MCF 10A (cell line): ENCODE measurements around the gene MZB1. TPM values are rescaled to one million over a fixed set of nuclear protein-coding genes. Genes with fewer than 3 reads are reported as not detected.

Experiments
- BruUV-seq: library from RNA; stranded (reverse); fragments of 400-500 nt; replicated peaks from 2 replicates; lab custom pipeline; 2021; lab: Mats Ljungman, UMichigan
- CTCF ChIA-PET: fragments of 300-600 bp; sonication (Branson Sonifier 250); formaldehyde crosslinking; extraction: SDS; loops from one replicate; lab custom pipeline; 2021; ENCODE audit warnings: antibody characterized with exemption, inconsistent platforms; lab: Yijun Ruan, JAX
- POLR2A ChIA-PET: fragments of 300-600, 350-650 bp; sonication (Branson Sonifier 250); formaldehyde crosslinking; extraction: SDS; loops from one replicate; lab custom pipeline; 2020; ENCODE audit warnings: antibody characterized with exemption, inconsistent platforms; lab: Yijun Ruan, JAX
- DNase-seq: peaks from one replicate; pipeline ENCODE4 v3.0.0-alpha.2; 2018; ENCODE audit not compliant: unreplicated experiment
- H3K27ac Mint-ChIP-seq: one replicate; pipeline ENCODE4 v1.8.0; 2022; ENCODE audit warnings: mild to moderate bottlenecking, low read depth, mixed read lengths; ENCODE audit not compliant: unreplicated experiment
- H3K27me3 Mint-ChIP-seq: one replicate; pipeline ENCODE4 v1.8.0; 2022; ENCODE audit warnings: mixed read lengths; ENCODE audit not compliant: insufficient read depth, unreplicated experiment
- H3K36me3 Mint-ChIP-seq: one replicate; pipeline ENCODE4 v1.8.0; 2022; ENCODE audit warnings: mild to moderate bottlenecking, moderate library complexity, mixed read lengths; ENCODE audit not compliant: insufficient read depth, unreplicated experiment
- H3K4me1 Mint-ChIP-seq: one replicate; pipeline ENCODE4 v1.8.0; 2022; ENCODE audit warnings: mixed read lengths; ENCODE audit not compliant: insufficient read depth, unreplicated experiment
- H3K4me3 Mint-ChIP-seq: one replicate; pipeline ENCODE4 v1.8.0; 2022; ENCODE audit warnings: mild to moderate bottlenecking, moderate library complexity, mixed read lengths; ENCODE audit not compliant: unreplicated experiment
- H3K9me3 Mint-ChIP-seq: one replicate; pipeline ENCODE4 v1.8.0; 2022; ENCODE audit warnings: mixed read lengths; ENCODE audit not compliant: unreplicated experiment
- intact Hi-C: fragments of 100-400 bp; cut with micrococcal nuclease; formaldehyde crosslinking; loops from 2 replicates; pipeline ENCODE4 v1.14.1; 2022
- total RNA-seq: library from RNA; stranded (reverse); gene quantifications from 2 replicates; pipeline ENCODE4 v1.2.3, GENCODE V29; 2022
- TF ChIP-seq, protein P1 (sequence below): fragments of 200-600 bp; IDR thresholded peaks from one replicate; pipeline ENCODE4 v1.8.0; 2022; ENCODE audit warnings: antibody characterized with exemption, mild to moderate bottlenecking; ENCODE audit not compliant: unreplicated experiment

MZB1 gene
- total RNA-seq, 1 experiment from 2014 or later: not detected

DNA sequence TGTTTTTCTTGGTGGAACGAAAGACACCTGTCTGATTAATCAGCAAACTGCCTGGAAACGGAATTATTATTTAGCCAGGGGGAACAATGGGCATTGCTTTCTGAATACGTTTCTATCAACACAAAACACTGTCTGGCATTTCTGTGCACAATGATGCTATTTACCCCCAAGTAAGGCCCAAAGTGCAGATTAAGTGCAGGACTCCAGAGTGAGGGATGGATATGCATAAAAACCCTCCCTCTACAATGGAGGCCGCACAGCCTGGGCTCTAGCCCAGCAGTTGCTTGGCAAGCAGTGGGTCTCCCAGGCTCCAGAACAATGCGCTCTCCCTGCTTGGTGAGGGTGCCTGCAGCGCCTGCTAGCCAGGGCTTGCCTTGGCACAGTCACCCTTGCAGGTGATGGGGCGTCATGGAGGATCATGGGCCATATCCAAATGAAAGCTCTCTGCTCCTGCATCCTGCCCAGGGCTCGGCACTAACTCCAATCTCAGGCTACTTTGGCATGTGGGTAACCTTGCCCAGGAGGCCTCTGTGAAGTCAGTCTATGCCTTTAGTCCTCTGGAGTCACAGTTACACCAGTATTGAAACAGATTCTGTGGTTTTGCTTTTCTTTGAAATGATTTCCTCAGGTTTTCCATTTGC is 25.6 kb upstream of the MZB1 start:
- Mint-ChIP-seq H3K27ac (no peak overlapping the region), H3K4me3 (no peak overlapping the region), H3K4me1 (no peaks in the 10 kb centered on the region), H3K36me3 (peaks cover 12% of the 10 kb centered on the region), H3K27me3 (no peaks in the 10 kb centered on the region), H3K9me3 (no peaks in the 10 kb centered on the region)
- no TSS peak for BruUV-seq
- TF ChIP-seq, protein P1, sequence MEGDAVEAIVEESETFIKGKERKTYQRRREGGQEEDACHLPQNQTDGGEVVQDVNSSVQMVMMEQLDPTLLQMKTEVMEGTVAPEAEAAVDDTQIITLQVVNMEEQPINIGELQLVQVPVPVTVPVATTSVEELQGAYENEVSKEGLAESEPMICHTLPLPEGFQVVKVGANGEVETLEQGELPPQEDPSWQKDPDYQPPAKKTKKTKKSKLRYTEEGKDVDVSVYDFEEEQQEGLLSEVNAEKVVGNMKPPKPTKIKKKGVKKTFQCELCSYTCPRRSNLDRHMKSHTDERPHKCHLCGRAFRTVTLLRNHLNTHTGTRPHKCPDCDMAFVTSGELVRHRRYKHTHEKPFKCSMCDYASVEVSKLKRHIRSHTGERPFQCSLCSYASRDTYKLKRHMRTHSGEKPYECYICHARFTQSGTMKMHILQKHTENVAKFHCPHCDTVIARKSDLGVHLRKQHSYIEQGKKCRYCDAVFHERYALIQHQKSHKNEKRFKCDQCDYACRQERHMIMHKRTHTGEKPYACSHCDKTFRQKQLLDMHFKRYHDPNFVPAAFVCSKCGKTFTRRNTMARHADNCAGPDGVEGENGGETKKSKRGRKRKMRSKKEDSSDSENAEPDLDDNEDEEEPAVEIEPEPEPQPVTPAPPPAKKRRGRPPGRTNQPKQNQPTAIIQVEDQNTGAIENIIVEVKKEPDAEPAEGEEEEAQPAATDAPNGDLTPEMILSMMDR: no peak
- CTCF ChIA-PET: interaction anchor here (0.7 to 11.6 kb wide), 3 partner anchors 12 to 256 kb away, joined by 4 to 434 read pairs (median 4); partner anchors contain the start of gene SPATA24
- DNase-seq: peak; percentile 26
- intact Hi-C loops: no loop called here
- POLR2A ChIA-PET: interaction anchor here (0.7 to 3.4 kb wide), 5 partner anchors 9 to 445 kb away, joined by 3 to 16 read pairs (median 4); partner anchors contain the start of genes SPATA24 and UBE2D2

- peaks cover 12% of the 10 kb centered on the region for H3K36me3 Mint-ChIP-seq
Observed at GRCh38 chr5:139414581-139415130, 24.9 kb upstream of the MZB1 start.

GRCh38 chr5:139413963-139414362 is 24.2 kb upstream of the MZB1 start:
- Mint-ChIP-seq H3K36me3 (peaks cover 6% of the 10 kb centered on the region), H3K4me1 (no peaks in the 10 kb centered on the region), H3K4me3 (no peak overlapping the region), H3K27ac (no peak overlapping the region), H3K27me3 (no peaks in the 10 kb centered on the region), H3K9me3 (no peaks in the 10 kb centered on the region)
- POLR2A ChIA-PET: interaction anchor here (0.6 to 3.4 kb wide), 2 partner anchors 10 to 295 kb away, joined by 3 to 16 read pairs; partner anchors contain the start of gene SPATA24
- CTCF ChIA-PET: interaction anchor here (0.6 to 11.5 kb wide), 3 partner anchors 8 to 166 kb away, joined by 3 to 111 read pairs (median 5); no protein-coding TSS in a partner anchor
- intact Hi-C loops: no loop called here
- no TSS peak for BruUV-seq
- TF ChIP-seq, protein P1: no peak
- no peak for DNase-seq

More at GRCh38 chr5:139414581-139415130, 24.9 kb upstream of the MZB1 start:
- intact Hi-C loops: no loop called here
- POLR2A ChIA-PET: interaction anchor here (0.6 to 3.4 kb wide), 2 partner anchors 11 to 295 kb away, joined by 3 to 16 read pairs; partner anchors contain the start of gene SPATA24
- Mint-ChIP-seq H3K27ac (no peak overlapping the region), H3K9me3 (no peaks in the 10 kb centered on the region), H3K4me3 (no peak overlapping the region), H3K27me3 (no peaks in the 10 kb centered on the region), H3K4me1 (no peaks in the 10 kb centered on the region)
- BruUV-seq: no TSS peak
- TF ChIP-seq, protein P1: no peak
- CTCF ChIA-PET: interaction anchor here (0.6 to 11.5 kb wide), 3 partner anchors 7 to 257 kb away, joined by 3 to 111 read pairs (median 4); no protein-coding TSS in a partner anchor
- no peak for DNase-seq

DNA sequence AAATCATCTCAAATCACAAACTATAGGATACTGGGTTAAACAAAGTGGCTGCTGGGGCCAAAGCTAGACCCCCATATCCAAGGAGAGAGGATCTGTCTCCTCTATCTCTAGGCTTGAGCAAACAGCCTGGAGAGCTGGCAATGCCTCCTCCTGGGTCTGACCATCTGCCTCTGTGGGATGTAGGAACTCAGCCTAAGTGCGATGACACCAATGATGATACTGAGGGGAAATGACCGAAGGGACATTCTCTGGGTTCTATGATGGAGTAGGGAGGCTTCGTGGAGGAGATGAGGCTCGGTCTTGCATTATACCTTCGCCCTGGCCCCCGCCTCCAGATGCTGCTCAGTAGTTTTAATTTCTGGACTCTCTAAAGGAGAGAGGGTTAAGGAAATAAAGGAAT is 23.4 kb upstream of the MZB1 start:
- POLR2A ChIA-PET: interaction anchor here (3.4 kb wide), 1 partner anchor 9 kb away, joined by 16 read pairs; the partner anchor contains the start of gene SPATA24
- H3K27me3 Mint-ChIP-seq: no peaks in the 10 kb centered on the region
- intact Hi-C loops: no loop called here
- BruUV-seq: no TSS peak
- H3K4me3 Mint-ChIP-seq: no peak overlapping the region
- CTCF ChIA-PET: interaction anchor here (0.5 to 11.5 kb wide), 3 partner anchors 9 to 107 kb away, joined by 3 to 111 read pairs (median 5); no protein-coding TSS in a partner anchor
- H3K9me3 Mint-ChIP-seq: no peaks in the 10 kb centered on the region
- no peak overlapping the region for H3K27ac Mint-ChIP-seq
- no peak for DNase-seq
- H3K36me3 Mint-ChIP-seq: peaks cover 6% of the 10 kb centered on the region
- no peaks in the 10 kb centered on the region for H3K4me1 Mint-ChIP-seq
- TF ChIP-seq, protein P1: no peak
